Activated T-helper 1 cell treated with anti-CD3 and anti-CD28 coated beads, Interleukin-12 subunit alpha, Interleukin-12 subunit beta, Interleukin-2, Interleukin-4 antibody, amounts not matched to agents 30 ng/mL and 10 ng/mL and 1 ng/mL, durations not matched to agents 14 hours and 24 hours and 36 hours (primary cell): Measurements from ENCODE around the gene CEP41. TPM values are rescaled to one million over a fixed set of nuclear protein-coding genes. Genes with fewer than 3 reads are reported as not detected.

Experiments
- DNase-seq: peaks from one replicate; pipeline ENCODE4 v3.0.0; 2021; ENCODE audit warnings: low spot score
- H3K27ac Mint-ChIP-seq: one replicate; pipeline ENCODE4 v1.8.0; 2021; ENCODE audit warnings: mild to moderate bottlenecking, mixed read lengths
- H3K27me3 Mint-ChIP-seq: one replicate; pipeline ENCODE4 v1.8.0; 2022; ENCODE audit warnings: mild to moderate bottlenecking, moderate library complexity, mixed read lengths; ENCODE audit not compliant: insufficient read depth
- H3K36me3 Mint-ChIP-seq: one replicate; pipeline ENCODE4 v1.8.0; 2021; ENCODE audit warnings: low read depth, mixed read lengths
- H3K4me1 Mint-ChIP-seq: one replicate; pipeline ENCODE4 v1.8.0; 2021; ENCODE audit warnings: low read depth, mixed read lengths
- H3K4me3 Mint-ChIP-seq: one replicate; pipeline ENCODE4 v1.8.0; 2021; ENCODE audit warnings: mild to moderate bottlenecking, moderate library complexity, mixed read lengths
- H3K9me3 Mint-ChIP-seq: one replicate; pipeline ENCODE4 v1.8.0; 2021; ENCODE audit warnings: mixed read lengths
- intact Hi-C: fragments of 100-400 bp; cut with micrococcal nuclease; formaldehyde crosslinking; loops from one replicate; pipeline ENCODE4 v1.15.1; 2024
- total RNA-seq: library from RNA; stranded (reverse); gene quantifications from 2 replicates; pipeline ENCODE4 v1.2.3, GENCODE V29; 2022

CEP41 gene
- total RNA-seq, 1 donor from 2014 or later: 17.1 TPM

DNA sequence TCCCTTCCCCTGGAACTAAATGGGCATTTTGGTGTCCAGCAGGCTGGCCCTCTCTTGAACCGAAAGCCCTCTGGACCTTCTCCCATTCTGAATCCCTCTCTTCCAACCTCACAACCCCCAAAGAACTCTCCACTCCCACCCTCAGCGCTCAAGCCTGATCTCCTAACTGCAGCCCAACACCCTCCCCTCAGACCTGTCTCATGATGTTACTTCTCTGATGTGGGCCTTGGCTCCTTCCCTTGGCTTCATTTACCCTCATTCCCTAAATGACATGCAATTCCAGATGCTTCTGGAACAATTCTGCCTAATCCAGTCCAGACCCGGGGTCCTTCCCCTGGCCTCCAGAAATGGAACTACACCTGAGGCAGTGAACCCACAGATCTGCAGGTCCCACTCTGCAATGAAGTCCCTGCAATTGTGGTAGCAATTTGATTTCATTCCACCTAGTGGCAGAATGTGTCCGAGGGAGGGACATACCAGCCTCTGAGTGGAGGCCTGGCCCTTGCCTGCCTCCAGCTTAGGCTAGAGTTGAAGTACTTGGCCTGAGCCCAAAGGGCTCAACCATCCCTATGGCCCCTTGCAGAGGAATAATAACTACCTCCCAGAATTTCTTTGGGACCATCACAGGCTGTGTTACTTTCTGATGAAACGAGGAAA is 4.1 kb upstream of the CEP41 start:
- H3K4me1 Mint-ChIP-seq: peaks cover 36% of the 10 kb centered on the region
- no peaks in the 10 kb centered on the region for H3K27me3 Mint-ChIP-seq
- H3K36me3 Mint-ChIP-seq: peaks cover 7% of the 10 kb centered on the region
- H3K27ac Mint-ChIP-seq: peak overlapping the region; percentile 38
- DNase-seq: no peak
- no peak overlapping the region for H3K4me3 Mint-ChIP-seq
- intact Hi-C loops: loop anchor here (5.0 kb wide), 3 partner anchors 42 to 373 kb away; partner anchors contain the start of gene KLHDC10
- H3K9me3 Mint-ChIP-seq: peaks cover 17% of the 10 kb centered on the region

DNA sequence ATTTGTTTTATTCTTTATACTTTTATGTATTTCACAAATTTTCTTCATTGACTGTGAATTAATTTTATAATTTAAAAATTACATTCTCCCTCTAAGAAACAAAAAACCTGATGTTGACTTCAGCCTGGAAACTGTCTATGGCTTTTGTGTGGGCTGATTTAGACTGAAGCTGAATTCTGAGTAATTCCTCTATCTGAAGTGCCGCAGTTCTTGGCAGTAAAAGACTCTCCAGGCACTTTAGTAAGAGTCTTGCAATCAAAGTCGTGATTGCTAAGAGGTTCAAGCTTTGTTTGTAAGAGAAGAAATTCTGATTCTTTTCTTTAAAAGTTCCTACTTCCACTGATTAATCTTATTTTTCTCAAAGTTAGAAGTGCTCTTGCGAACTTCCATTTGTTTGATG is 3.4 kb upstream of the CEP41 start:
- Mint-ChIP-seq H3K36me3 (peaks cover 7% of the 10 kb centered on the region), H3K27ac (no peak overlapping the region), H3K4me1 (peaks cover 40% of the 10 kb centered on the region), H3K27me3 (no peaks in the 10 kb centered on the region), H3K4me3 (no peak overlapping the region), H3K9me3 (peaks cover 17% of the 10 kb centered on the region)
- intact Hi-C loops: loop anchor here (5.0 kb wide), 3 partner anchors 43 to 372 kb away; partner anchors contain the start of gene KLHDC10
- DNase-seq: no peak

DNA sequence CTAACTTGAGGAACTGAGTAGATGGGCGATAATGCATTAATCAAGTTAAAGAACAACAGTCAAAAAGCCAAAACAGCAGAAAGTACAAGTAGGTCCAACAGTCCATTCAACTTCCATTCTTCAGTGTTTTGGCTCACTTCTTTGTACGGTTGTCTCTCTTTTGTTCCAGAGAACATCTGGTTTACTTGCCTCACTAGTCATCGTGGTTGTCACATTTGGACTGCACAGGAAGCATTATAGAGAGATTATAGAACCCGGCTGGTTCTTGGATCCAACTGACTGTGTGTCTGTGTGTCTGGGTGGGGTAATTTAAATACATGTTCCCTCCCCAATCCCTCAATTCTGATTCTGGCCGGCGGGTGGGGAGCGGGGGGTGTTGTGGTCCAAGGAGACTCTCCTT is 1.8 kb upstream of the CEP41 start:
- Mint-ChIP-seq H3K4me1 (peaks cover 52% of the 10 kb centered on the region), H3K9me3 (peaks cover 6% of the 10 kb centered on the region), H3K36me3 (peaks cover 7% of the 10 kb centered on the region), H3K4me3 (no peak overlapping the region), H3K27ac (no peak overlapping the region), H3K27me3 (no peaks in the 10 kb centered on the region)
- intact Hi-C loops: loop anchor here (5.0 kb wide), 3 partner anchors 45 to 370 kb away; partner anchors contain the start of gene KLHDC10
- DNase-seq: no peak

DNA sequence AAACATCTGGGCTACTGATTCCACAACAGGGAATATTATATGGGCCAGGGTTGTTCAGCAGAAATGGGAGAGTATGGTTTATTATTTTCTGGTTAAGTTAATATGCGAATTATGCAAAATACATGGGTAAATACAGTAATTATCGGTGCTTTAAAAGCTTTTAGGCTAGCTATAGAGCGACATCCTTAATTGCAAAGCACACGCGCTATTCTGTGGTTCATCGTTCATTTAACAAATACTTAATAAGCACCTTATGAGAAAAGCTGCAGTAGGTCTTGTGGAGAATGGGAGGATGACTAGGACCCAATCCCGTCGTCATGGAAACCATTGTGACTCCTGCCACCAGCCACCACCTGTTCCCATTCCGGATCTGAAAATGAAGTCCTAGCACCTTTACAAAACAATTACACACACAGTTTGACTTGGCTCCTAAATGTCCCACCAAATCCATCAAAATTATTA is 623 bp upstream of the CEP41 start:
- no peak for DNase-seq
- peaks cover 9% of the 10 kb centered on the region for H3K36me3 Mint-ChIP-seq
- intact Hi-C loops: loop anchor here (1.0 to 5.0 kb wide), 8 partner anchors 25 to 369 kb away; partner anchors contain the start of genes KLHDC10 and TMEM209
- peaks cover 51% of the 10 kb centered on the region for H3K4me1 Mint-ChIP-seq
- no peaks in the 10 kb centered on the region for H3K27me3 Mint-ChIP-seq
- H3K4me3 Mint-ChIP-seq: peak overlapping the region; percentile 97
- H3K27ac Mint-ChIP-seq: peak overlapping the region; percentile 95
- peaks cover 3% of the 10 kb centered on the region for H3K9me3 Mint-ChIP-seq

DNA sequence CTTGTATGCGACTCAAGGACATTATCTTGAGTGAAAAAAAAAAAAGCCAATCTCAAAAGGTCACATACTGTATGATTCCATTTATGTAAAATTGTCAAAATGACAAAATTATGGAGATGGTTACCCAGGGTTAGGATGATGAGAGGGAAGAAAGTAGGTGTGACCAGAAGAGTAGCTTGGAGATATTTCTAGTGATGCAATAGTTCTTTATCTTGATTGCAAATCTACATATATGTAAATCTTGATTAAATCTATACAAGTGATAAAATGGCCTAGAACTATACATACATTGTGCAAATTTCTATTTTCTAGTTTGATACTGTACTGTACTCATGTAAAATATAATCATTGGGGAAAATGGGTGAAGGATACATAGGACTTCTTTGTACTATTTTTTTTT is 4.6 kb downstream of the CEP41 start:
- Mint-ChIP-seq H3K9me3 (peaks cover 3% of the 10 kb centered on the region), H3K4me1 (peaks cover 23% of the 10 kb centered on the region), H3K27ac (no peak overlapping the region), H3K4me3 (no peak overlapping the region), H3K27me3 (no peaks in the 10 kb centered on the region), H3K36me3 (peaks cover 9% of the 10 kb centered on the region)
- DNase-seq: no peak
- intact Hi-C loops: no loop called here

DNA sequence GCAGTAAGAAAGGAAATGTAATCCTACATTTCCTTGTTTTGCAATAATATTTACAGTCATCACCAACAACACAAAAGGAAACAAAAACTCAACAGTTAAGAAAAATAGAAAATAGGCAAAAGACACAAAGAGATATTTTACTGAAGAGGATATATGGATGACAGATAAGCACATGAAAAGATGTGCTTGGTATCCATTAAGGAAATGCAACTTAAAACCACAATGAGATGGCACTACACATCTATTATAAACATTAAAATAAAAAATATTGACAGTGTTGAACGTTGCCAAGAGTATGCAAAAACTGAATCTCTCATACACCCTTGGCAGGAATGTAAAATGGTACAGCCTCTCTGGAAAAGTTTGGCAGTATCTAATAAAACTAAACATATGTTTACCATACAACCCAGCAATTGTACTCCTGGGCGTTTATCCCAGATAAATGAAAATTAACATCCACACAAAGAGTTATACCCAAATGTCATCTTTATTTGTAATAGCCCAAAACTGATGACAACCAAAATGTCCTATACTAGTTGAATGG is 5.4 kb downstream of the CEP41 start:
- Mint-ChIP-seq H3K36me3 (peaks cover 4% of the 10 kb centered on the region), H3K4me3 (no peak overlapping the region)
- intact Hi-C loops: no loop called here

DNA sequence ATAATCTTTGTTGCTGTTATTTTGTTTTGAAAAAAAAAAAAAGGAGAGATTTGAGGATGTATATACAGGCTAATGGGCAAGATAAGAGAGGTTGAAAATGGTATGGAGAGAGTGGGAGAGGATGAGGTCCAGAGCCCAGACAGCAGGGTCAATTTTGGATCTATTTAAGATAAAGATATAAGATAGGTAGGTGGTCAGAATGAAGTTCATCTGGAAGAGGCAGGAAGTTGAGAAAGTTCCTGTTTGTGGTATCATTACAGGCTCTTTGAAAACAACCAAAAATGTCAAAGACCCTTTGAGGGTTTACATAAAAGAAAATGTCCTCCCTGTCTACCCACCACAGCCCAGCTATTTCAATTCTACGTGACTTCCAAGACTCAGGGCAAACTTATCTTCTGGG is 7.5 kb downstream of the CEP41 start:
- intact Hi-C loops: no loop called here
- no peak overlapping the region for H3K4me3 Mint-ChIP-seq
- no peaks in the 10 kb centered on the region for H3K27me3 Mint-ChIP-seq
- no peaks in the 10 kb centered on the region for H3K9me3 Mint-ChIP-seq
- peaks cover 10% of the 10 kb centered on the region for H3K4me1 Mint-ChIP-seq
- no peak for DNase-seq
- peaks cover 4% of the 10 kb centered on the region for H3K36me3 Mint-ChIP-seq
- H3K27ac Mint-ChIP-seq: no peak overlapping the region

More for the DNA sequence above, 5.4 kb downstream of the CEP41 start:
- H3K4me1 Mint-ChIP-seq: peaks cover 22% of the 10 kb centered on the region
- no peaks in the 10 kb centered on the region for H3K9me3 Mint-ChIP-seq
- no peaks in the 10 kb centered on the region for H3K27me3 Mint-ChIP-seq
- DNase-seq: no peak
- H3K27ac Mint-ChIP-seq: no peak overlapping the region

DNA sequence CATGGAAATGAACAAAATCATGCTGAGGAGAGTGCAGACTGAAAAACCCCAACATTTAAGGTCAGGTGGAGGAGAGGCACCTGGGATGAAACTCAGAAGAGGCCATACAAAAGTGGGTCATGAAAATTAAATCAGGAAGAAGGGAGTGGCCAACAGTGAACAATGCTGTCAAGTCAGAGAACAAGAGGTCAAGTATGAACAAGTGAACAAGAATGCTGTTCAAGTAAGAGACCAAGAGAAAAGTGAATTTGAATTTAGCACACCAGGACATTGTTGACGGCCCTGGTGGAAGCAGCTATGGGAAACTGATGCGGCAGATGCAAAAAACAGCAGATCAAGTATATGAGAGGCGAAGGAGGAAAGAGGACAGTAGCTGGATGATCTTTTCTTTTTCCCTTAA is 7.9 kb downstream of the CEP41 start:
- Mint-ChIP-seq H3K36me3 (peaks cover 2% of the 10 kb centered on the region), H3K27ac (no peak overlapping the region), H3K9me3 (no peaks in the 10 kb centered on the region), H3K27me3 (no peaks in the 10 kb centered on the region), H3K4me3 (no peak overlapping the region), H3K4me1 (peaks cover 7% of the 10 kb centered on the region)
- intact Hi-C loops: no loop called here
- DNase-seq: no peak

DNA sequence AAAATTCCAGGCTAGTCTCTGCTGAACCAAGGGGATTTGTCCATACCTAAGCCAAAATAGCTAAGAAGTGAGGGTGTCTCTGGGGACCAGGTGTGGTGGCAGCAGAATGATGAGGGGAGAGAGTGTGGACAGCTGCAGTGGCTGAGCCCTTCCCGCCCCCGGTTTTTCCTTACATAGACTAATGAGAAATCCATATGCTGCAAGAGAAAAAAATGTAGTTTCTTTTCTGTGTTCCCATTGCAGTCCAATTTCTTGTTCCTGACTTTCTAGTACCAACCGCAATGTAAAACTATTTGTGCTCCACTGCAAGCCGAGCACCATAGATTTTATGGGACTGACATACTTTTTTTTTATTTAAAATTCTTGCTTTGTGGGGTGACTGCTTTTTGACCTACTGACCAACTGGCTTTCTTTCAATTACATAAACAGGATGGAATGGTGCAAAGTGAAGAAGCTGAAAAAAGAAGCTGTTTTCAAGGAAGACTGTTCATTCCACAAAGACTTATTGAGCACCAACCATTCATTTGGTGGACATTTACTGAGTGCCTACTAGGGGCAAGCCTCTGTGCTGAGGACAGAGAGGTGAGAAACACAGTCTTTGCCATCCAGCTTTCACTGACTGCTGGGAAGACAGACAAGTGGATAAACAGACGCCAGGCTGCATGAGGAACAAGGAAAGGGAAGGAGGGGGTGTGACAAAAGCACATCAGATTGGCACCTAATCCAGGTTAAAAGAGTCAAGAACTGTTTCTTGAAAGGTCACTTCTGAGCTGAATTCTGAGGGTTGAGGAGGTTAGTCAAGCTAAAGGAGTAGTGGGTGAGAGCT is 9.8 kb downstream of the CEP41 start:
- Mint-ChIP-seq H3K4me1 (peaks cover 13% of the 10 kb centered on the region), H3K4me3 (no peak overlapping the region), H3K9me3 (no peaks in the 10 kb centered on the region), H3K27ac (no peak overlapping the region), H3K36me3 (no peaks in the 10 kb centered on the region), H3K27me3 (no peaks in the 10 kb centered on the region)
- intact Hi-C loops: no loop called here
- DNase-seq: no peak

DNA sequence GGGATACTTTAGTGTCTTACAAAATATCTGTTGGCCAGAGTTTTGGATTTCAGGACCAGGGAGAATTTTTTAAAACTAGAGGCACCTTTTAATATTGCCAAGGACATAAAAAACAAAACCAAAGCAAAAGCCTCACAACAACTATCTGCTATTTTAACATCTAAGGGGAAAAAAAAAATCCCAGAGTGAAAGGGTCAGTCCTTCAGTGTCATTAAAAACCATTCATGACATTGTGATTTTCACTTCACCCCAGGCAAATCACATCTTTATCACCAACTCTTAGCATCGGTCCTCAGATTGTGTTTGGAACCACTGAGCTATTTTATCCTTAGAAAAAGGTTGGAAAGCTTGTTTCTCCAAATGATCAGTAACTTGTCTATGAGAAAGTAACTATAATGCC is 10.7 kb downstream of the CEP41 start:
- H3K4me3 Mint-ChIP-seq: no peak overlapping the region
- H3K27me3 Mint-ChIP-seq: no peaks in the 10 kb centered on the region
- intact Hi-C loops: no loop called here
- H3K9me3 Mint-ChIP-seq: no peaks in the 10 kb centered on the region
- peaks cover 4% of the 10 kb centered on the region for H3K36me3 Mint-ChIP-seq
- DNase-seq: no peak
- peaks cover 16% of the 10 kb centered on the region for H3K4me1 Mint-ChIP-seq
- no peak overlapping the region for H3K27ac Mint-ChIP-seq

DNA sequence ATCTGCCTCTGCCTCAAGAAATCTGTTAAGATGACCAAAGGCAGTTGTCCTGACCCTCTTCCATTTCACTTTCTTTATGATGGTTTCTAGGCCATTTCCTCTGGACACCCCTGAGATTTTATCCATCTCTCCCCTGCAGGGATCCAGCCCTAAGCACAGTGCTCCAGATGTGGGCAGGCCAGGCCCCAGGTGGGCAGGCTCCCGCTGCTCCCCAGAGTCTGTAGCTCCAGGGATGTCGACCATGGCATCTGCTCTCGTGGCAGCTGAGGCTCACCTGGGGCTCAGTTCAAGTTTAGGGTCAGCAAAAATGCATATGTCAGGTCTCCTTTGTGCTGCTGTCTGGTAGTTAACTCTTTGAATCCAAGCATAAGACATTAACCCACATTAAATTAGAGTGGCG is 11.8 kb downstream of the CEP41 start:
- H3K9me3 Mint-ChIP-seq: no peaks in the 10 kb centered on the region
- no peak for DNase-seq
- intact Hi-C loops: no loop called here
- H3K27me3 Mint-ChIP-seq: no peaks in the 10 kb centered on the region
- no peak overlapping the region for H3K27ac Mint-ChIP-seq
- no peak overlapping the region for H3K4me3 Mint-ChIP-seq
- peaks cover 7% of the 10 kb centered on the region for H3K36me3 Mint-ChIP-seq
- peaks cover 18% of the 10 kb centered on the region for H3K4me1 Mint-ChIP-seq

DNA sequence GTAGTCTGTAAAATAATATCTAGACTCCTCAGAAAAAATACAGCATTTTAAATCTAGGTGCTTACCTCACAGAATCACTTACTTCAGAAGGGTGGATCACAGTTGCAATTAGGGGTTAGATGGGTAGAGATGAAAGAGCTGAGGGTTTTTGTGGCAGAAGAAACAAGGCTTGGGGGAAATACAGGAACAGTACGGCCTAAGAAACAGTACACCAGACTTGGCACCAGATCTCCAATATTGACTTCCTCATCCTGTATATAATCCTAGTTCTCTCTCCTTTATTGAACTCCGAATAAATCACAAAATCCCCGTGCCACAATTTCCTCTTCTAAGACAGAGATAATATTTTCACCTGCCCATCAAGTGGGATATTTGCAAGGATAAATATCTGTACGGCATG is 14.3 kb downstream of the CEP41 start:
- DNase-seq: no peak
- Mint-ChIP-seq H3K27me3 (no peaks in the 10 kb centered on the region), H3K27ac (no peak overlapping the region), H3K4me1 (peaks cover 29% of the 10 kb centered on the region), H3K36me3 (peaks cover 7% of the 10 kb centered on the region), H3K9me3 (no peaks in the 10 kb centered on the region), H3K4me3 (no peak overlapping the region)
- intact Hi-C loops: no loop called here

DNA sequence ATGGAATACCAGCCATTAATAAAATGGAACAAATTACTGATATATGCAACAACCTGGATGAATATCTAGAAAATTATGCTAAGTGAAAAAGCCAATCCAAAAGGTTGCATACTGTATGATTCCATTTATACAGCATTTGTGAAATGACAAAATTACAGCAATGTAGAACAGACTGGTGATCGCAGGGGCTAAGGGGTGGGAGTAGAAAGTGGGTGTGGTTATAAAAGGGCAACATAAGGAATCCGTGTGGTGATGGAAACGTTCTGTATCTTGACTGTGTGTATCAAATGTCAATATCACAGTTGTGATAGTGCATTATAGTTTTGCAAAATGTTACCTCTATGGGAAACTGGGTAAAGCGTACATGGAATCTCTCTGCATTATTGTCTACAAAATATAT is 15.0 kb downstream of the CEP41 start:
- DNase-seq: no peak
- peaks cover 34% of the 10 kb centered on the region for H3K4me1 Mint-ChIP-seq
- no peaks in the 10 kb centered on the region for H3K27me3 Mint-ChIP-seq
- peaks cover 7% of the 10 kb centered on the region for H3K36me3 Mint-ChIP-seq
- intact Hi-C loops: no loop called here
- H3K9me3 Mint-ChIP-seq: no peaks in the 10 kb centered on the region
- no peak overlapping the region for H3K4me3 Mint-ChIP-seq
- H3K27ac Mint-ChIP-seq: no peak overlapping the region
